Astrocyte (in vitro differentiated cells and primary cell): Measurements from ENCODE around the gene CHAT.

Source experiments
- CTCF ChIP-seq: IDR thresholded peaks from 2 replicates; pipeline ENCODE4 v1.5.1; 2011; ENCODE audit warnings: low read depth, mild to moderate bottlenecking, inconsistent platforms, low read length, moderate library complexity; ENCODE audit not compliant: insufficient read depth
- EZH2 ChIP-seq: IDR thresholded peaks from 2 replicates; pipeline ENCODE4 v1.6.1; 2012; ENCODE audit warnings: mild to moderate bottlenecking, low read length, inconsistent platforms; ENCODE audit not compliant: insufficient read depth

DNA sequence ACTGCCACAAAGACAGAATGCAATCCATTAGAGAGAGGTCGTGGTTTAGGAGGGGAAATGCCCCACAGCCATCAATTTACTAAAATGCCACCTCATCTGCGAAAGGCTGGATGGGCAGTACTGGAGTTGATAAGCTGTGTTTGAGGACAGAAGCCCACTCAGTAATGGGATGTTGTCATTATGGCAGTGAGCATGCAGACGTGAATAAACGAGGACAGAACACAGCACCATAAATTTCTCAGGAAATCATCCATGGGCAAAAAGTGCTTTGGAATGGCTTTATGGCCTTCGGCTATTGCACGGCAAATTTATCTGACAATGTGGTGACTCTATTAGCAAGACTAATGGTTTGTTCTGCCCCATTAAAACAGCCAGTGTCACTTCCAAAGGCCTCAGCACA is 49.8 kb downstream of the CHAT start:
- TF ChIP-seq CTCF (no peak), EZH2 (no peak)
